Activated CD8-positive, alpha-beta memory T cell treated with anti-CD3 and anti-CD28 coated beads, Interleukin-2, amount 50 U/mL, for 48 hours (primary cell): ENCODE data around the gene RPRD1A.
"Not testable (repeated sequence)": the region's sequence is repeated elsewhere in the genome, so short reads cannot be mapped to it uniquely, and the experiment has no call there.

Source experiments
- DNase-seq: peaks from one replicate; pipeline ENCODE4 v3.0.0-alpha.2; 2020

The RPRD1A gene

DNA sequence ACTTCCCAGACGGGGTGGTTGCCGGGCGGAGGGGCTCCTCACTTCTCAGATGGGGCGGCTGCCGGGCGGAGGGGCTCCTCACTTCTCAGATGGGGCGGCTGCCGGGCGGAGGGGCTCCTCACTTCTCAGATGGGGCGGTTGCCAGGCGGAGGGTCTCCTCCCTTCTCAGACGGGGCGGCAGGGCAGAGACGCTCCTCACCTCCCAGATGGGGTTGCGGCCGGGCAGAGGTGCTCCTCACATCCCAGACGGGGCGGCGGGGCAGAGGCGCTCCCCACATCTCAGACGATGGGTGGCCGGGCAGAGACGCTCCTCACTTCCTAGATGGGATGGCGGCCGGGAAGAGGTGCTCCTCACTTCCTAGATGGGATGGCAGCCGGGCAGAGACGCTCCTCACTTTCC lies 10.4 kb upstream of the RPRD1A start:
- not testable (repeated sequence) for DNase-seq

DNA sequence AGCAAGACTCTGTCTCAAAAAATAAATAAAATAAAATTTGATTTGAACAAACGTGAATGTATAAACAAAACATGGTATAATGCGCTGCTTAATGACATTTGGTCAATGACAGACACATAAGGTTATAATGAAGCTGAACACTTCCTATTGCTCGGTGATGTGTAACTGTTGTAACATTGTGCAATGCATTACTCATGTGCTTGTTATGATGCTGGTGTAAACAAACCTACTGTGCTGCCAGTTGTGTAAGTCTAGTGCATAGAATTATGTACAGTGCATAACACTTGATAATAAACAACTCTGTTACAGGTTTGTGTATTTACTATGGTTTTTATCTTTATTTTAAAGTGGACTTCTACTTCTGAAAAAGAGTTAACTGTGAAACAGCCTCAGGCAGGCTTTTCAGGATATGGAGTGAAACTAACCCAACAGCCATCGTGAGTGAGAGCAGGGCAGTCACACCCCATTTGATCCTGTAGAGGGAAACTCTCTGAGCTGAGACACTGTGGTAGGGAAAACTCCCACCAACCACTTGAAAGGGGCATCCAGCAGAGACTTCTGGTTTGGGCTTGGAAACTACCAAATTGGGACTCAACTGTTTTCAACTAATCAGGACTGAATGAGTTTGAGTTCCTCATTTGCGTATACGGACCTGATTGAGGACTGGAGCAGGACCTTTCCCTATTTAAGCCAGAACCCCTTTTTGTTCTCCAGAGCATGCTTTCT lies 8.7 kb upstream of the RPRD1A start:
- DNase-seq: no peak

DNA sequence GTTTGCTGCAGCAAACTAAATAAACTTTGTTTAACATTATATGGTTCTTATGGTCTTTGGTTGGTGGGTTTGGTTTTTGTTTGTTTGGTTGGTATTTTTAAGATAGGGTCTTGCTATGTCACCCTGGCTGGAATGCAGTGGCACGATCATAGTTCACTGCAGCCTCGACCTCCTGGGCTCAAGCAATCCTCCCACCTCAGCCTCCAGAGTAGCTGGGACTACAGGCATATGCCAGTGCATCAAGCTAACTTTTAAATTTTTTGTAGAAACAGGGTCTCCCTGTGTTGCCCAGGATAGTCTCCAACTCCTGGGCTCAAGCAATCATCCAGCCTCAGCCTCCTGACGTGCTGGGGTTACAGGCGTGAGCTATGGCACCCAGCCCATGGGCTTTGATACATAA lies 7.1 kb upstream of the RPRD1A start:
- no peak for DNase-seq

DNA sequence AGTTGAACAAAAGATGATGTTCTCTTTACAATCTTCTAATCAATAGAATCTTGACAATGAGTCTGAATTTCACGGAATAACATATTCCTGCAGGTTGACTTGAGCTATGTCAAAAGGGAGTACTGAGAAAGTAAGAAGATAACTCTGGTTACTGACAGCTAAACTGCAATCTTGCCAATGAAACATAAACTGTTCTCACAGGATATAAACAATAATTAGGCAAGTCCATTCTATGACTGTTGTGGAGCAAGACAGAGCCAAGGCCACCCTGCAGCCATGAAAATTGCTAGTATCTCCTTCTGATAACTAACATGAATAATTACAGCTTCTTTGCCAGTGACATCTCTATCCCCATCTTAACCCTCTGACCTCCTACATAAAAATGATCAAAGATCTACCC lies 6.3 kb upstream of the RPRD1A start:
- no peak for DNase-seq

DNA sequence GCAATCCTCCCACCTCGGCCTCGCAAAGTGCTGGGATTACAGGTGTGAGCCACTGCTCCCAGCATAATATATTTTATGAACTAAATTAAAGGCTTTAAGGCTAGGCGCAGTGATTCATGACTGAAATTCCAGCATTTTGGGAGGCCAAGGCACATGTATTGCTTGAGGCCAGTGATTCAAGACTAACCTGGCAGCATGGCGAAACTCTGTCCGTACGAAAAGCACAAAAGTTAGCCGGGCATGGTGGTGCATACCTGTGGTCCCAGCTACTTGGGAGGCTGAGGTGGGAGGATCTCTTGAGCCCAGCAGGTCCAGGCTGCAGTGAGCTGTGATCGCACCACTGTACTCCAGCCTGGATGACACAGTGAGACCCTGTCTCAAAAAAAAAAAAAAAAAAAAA lies 5.0 kb upstream of the RPRD1A start:
- DNase-seq: not testable (repeated sequence)

DNA sequence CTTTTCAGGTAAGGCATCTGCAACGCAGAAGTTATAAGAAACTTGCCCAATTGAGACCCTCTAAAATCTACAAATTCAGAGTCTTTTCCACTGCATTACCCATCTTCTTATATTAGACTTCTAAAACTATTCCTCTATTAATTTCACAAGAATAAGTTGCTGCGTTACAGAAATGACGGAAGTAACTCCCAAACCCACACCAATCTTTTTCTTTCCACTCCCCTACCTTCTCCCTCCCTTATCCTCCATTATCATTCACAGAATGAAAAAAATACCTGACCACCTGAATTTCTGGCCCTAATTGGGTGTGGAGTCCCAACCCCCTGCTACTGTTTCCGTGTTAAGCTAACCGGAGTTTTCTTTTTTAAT lies 689 bp downstream of the RPRD1A start:
- DNase-seq: no peak

DNA sequence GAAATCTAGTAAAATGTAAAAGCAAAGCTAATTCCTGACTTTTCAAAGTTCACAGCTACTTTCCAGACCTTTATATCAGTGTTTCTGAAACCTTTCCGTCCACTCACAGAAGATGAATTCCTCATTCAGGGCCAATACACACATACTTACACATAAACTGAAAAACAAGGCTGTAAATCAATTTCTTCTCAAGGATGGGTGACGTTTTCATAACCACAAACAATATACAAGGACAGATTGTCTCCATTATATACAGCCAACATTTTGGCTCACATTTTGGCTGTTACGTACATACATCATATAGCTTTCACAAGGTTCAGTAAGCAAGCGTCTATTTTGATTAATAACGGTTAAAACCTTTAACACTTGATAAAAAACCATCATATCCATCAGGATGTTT lies 1.4 kb downstream of the RPRD1A start:
- DNase-seq: no peak

DNA sequence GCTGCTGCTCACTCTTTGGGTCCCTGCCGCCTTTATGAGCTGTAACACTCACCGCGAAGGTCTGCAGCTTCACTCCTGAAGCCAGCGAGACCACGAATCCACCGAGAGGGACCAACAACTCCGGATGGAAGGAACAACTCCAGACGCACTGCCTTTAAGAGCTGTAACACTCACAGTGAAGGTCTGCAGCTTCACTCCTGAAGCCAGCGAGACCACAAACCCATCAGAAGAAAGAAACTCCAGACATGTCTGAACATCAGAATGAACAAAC lies 2.6 kb downstream of the RPRD1A start:
- not testable (repeated sequence) for DNase-seq

DNA sequence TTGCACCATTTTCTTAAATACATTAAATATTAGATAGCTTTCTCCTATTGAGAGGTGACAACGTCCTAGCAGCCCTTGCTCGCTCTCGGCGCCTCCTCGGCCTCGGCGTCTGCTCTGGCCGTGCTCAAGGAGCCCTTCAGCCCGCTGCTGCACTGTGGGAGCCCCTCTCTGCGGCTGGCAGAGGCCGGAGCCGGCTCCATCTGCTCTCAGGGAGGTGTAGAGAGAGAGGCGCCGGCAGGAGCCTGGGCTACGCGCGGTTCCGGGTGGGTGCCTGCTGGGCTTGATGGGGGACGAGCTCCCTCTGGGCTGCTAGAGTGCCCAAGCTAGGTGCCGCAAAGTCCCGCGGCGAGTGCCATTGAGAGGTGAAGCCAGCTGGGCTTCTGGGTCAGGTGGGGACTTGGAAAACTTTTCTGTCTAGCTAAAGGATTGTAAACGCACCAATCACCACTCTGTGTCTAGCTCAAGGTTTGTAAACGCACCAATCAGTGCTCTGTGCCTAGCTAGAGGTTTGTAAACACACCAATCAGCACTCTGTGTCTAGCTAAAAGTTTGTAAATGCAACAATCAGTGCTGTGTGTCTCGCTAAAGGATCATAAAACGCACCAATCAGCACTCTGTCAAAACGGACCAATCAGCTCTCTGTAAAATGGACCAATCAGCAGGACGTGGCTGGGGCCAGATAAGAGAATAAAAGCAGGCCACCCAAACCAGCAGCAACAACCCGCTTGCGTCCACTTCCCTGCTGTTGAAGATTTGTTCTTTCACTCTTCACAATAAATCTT lies 3.1 kb downstream of the RPRD1A start:
- no peak for DNase-seq

DNA sequence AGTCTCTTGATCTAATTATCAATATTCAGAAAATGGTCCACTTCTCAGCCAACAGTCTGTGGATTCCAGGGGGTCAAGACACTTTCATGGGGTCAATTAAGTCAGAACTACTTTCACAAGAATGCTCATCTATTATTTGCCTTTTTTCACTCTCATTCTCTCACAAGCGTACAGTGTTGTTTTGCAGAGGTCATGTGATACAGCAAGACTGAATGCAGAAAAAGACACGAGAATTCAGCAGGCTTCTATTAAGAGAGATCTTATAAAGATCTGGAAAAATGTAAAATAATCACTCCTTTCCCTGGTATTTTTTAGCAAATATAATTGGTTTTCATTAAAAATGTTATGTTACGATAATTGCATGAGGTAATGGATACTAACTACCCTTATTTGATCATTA lies 8.7 kb downstream of the RPRD1A start:
- DNase-seq: no peak

DNA sequence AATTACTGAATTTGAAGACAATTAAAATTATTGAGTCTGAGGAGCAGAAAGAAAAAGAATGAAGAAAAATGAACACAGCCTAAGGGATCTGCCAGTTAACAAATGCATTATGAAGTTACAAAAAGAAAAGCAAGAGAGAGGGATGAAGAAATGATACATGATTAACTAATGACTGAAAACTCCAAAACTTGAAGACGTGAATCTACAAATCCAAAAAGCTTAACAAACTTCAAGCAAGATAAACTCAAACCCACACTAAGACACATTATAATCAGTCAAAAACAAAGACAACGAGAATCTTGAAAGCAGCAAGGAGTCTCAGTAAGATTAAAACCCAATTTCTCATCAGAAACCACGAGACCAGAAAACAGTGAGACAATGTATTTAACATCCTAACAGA lies 15.6 kb downstream of the RPRD1A start:
- no peak for DNase-seq

DNA sequence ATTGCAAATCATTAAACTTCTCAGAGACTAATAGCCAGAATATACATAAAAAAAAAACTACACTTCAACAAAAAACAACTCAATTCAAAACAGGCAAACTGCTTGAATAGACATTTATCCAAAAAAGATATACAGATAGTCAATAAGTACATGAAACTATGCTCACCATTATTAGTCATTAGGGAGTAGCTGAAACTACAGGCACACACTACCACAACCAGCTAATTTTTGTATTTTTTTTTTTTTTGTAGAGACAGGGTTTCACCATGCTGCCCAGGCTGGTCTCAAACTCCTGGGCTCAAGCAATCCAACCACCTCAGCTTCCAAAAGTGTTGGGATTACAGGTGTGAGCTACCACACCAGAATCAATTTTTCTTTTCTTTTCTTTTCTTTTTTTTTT lies 16.9 kb downstream of the RPRD1A start:
- DNase-seq: no peak

DNA sequence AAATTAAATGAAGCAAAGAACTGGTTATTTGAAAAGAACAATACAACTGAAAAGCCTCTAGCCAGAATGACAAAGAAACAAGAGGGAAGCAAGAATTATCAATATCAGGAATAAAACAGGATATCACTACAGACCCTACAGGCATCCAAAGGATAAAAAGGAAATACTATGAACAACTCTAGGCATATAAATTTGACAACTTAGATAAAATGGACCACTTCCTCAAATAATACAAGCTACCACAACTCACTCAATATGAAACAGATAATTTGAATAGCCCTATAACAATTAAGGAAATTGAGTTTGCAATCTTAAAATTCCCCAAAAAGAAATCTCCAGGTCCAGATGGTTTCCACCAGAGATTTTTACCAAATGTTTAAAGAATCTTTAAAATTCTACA lies 19.8 kb downstream of the RPRD1A start:
- DNase-seq: no peak

DNA sequence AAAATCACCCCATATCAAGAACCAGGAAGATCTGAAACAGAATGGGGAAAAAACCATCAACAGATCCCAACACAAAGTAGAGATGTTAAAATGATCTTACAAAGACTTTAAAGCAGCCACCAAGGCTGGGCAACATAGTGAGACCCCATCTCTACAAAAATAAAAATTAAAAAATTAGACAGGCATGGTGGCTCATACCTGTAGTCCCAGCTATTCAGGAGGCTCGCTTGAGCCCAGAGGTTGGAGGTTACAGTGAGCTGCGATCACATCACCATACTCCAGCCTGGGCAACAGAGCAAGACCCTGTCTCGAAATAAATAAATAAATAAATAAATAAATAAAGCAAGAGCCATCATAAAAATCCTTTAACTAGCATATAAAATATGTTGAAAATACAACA lies 20.5 kb downstream of the RPRD1A start:
- DNase-seq: no peak

DNA sequence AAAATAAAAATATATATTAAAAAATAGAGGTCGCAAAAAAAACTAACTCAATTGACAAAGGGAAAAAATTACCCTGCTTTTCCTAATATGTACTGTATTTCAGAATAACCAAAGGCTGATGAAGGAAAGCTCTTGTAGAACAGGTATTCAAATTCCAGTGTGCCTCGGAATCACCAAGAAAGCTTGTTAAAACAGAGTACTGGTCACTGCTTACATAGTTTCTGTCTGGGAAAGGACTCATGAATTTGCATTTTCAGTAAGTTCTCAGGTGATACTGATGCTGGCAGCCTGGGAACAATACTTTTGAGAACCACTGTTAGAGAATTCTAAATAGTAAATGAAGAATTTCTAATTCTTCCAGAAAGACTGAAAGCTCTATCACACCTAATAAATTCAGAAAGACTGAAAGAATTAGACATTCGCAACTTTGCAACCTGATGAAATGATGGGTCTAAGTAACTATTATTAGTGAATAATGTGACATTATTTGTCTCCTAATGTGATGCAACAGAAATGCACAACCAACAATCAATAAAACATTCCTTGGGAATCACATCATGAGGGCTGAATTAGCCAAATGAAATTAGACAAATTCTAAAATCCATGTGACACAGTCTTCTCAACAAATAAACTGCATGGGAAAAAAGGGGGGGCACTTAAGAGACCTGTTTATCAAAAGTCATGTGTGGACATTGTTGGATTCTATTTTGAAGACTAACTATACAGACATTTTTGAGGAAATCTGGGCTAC lies 21.9 kb downstream of the RPRD1A start:
- DNase-seq: no peak

DNA sequence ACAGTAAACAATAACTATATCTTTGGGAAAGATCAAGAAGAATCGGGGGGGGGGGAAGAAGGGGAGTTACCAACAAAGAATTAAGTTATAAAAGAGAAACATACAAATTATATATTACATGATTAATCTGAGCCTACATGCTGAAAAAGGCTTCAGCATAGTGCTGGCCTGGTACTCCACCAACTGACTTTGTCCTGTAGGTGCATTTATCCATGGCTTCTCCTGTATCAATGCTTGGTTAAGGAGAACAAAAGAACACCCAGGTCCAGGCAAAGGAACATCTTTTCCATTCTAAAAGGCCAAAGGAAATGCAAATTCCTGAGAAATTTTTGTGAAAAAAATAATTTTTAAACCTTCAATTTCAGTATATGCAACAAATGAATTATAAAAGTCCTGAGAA lies 24.2 kb downstream of the RPRD1A start:
- DNase-seq: no peak

DNA sequence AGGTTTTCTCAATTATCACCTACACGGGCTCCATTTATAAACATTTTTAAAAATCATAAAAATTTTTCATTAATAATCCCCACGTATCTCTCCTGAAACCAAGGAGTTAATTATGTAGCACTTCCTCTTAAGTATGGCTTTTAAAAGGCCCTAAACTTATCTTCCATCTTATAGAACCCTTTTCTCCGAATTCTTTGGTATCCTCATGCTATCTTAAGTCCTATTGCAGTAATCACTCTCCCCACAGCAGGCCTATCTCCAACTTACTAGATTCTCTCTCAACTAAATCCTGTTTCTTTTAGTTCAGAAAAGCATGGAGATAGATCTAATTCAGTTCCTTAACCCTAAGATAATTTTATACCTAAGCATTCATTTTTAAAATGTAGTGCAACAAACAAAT lies 26.2 kb downstream of the RPRD1A start:
- no peak for DNase-seq

DNA sequence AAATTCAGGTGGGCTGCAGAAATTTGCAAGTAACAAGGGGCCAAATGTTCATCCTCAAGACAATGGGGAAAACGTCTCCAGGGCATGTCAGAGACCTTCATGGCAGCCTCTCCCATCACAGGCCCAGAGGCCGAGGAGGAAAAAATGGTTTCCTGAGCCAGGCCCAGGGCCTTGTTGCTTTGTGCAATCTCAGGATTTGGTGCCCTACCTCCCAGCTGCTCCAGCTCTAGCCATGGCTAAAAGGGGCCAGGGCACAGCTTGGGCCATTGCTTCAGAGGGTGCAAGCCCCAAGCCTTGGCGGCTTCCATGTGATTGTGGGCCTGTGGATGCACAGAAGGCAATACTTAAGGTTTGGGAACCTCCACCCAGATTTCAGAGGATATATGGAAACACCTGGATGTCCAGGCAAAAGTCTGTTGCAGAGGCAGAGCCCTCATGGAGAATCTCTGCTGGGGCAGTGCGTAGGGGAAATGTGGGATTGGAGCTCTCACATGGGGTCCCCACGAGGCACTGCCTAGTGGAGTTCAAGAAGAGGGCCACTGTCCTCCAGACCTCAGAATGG lies 29.2 kb downstream of the RPRD1A start:
- DNase-seq: no peak

DNA sequence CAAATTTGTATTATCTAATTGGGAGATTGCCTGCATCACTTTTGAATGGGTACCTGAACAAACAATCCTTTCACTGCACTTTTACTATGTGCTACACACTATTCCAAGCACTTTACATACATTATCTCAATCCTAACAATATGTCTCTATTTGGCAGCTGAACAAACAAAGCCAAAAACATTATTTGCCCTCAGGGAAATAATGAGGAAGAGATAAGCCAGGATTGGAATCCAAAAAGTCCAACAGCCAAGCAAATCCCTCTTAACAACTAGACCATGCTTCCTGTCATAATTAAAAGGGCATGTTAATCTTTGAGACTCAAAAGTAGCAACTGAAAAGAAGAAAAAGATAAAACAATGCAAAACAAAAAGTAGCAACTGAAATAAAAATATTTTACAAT lies 32.1 kb downstream of the RPRD1A start:
- no peak for DNase-seq

DNA sequence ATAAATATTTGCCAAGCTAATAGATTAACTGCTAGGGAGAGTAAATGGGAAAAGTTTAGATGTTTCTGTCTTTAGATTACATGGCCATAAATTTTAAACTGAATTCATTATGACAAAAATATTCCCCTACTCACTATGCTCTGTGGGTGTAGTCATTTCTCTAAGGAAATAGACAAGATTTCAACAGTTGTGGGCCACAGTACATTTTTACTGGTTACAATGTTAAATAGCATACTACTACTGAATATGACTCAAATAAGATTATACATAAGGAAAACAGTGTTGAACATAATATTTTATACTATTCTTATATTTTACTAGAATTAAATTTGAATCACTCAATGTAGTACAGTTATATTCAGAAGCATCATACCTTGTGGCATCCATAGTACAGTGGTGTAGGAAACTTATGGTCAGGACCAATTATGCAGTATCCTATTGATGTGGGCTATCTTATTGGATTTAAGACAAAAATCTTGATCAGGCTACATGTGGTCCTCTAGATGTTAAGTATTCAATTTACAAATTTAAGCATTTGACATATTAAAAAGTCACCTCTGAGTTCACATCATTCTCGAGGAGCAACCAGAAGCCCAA lies 33.0 kb downstream of the RPRD1A start:
- DNase-seq: no peak

DNA sequence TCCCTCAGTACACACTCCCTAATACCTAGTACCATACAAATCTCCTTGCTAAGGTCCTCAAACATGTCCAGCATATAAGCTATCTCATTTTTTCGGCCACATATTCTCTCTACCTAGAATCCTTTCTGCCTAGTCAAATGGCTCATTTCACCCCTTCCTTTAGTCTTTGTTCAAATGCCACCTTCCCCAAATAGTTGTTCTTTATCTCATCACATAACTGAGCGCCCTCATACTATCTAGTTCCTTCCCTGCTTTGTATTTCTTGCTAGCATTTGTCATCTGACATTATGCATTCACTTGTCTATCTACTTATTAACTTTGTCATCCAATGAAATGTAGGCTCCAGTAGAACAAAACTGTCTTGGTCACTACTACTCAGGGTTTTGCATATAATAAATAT lies 35.5 kb downstream of the RPRD1A start:
- DNase-seq: no peak

DNA sequence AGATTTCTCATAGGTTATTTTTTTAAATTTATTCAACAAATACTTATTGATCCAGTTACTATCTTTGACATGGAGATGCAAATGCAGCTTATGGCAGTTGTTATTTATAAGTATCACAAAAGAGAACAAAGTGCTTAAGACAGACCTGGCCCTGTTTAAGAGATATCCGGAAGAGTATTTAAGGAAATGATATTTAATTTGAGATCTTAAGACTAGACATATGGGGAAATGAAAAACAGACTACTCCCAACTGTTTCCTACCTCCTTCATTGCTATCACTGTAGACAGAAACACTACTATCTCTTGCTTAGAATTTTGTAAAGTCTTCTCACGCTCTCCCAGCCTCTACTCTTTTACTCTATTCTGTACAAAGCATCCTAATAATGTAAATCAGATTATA lies 36.0 kb downstream of the RPRD1A start:
- DNase-seq: no peak

DNA sequence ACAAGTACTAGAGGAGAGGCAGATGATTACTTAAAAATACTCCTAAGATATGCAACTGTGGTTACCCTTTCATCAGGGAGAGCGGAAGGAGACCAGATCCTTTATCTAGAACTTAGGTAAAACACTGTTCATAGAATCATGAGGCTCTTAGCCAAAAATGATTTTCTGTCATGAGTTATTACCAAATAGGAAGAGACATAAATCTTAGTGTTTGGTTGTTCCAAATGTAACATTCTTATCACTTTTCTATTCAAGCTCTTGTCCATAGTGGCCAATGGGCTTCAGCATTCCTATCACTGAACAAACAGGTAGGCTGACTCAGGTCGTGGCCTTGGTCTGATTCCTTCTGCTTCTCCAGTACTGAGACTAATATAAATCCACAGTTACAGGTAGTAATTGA lies 38.5 kb downstream of the RPRD1A start:
- DNase-seq: no peak

DNA sequence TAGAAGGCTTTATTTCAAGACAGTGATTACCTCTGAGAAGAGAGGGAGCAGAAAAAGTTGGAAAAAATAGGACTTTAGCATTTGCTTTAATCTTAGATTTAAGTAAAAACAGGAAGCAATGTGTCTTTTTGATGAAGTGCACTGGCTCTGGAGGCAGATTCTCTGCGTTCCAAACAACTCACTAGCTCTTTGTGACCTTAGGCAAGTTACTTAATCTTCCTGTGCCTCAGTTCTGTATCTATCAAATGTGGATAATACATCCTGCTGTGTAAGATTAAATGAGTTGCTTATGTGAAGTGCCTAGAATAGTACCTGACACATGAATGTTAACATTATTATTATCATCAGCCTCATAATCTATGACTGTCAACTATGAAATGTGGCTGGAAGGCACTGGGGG lies 42.3 kb downstream of the RPRD1A start:
- no peak for DNase-seq
